Neural cell (in vitro differentiated cells): ENCODE measurements around the gene PLSCR5. TPM values are rescaled to one million over a fixed set of nuclear protein-coding genes. Genes with fewer than 3 reads are reported as not detected.

Source experiments
- H2AFZ ChIP-seq: fragments of 200-600, 300-800 bp; sonication (generic), shearing (Covaris generic); 2 replicates; pipeline ENCODE4 v1.6.0; 2014; ENCODE audit warnings: low read depth, mild to moderate bottlenecking, antibody characterized with exemption, low read length, moderate library complexity
- H3F3A ChIP-seq: fragments of 200-600 bp; shearing (Covaris generic); 2 replicates; pipeline ENCODE4 v1.6.1; 2016; ENCODE audit warnings: mild to moderate bottlenecking, moderate library complexity, mixed read lengths, antibody characterized with exemption, low read length; ENCODE audit not compliant: insufficient read depth, poor library complexity, severe bottlenecking
- H3K27ac ChIP-seq: fragments of 200-600, 300-800 bp; sonication (generic), shearing (Covaris generic); 2 replicates; pipeline ENCODE4 v1.5.1; 2014; ENCODE audit warnings: mild to moderate bottlenecking, low read length, moderate library complexity
- H3K27me3 ChIP-seq: fragments of 300-800, 200-600 bp; sonication (generic), shearing (Covaris generic); 2 replicates; pipeline ENCODE4 v1.6.0; 2014; ENCODE audit warnings: mild to moderate bottlenecking, low read depth, low read length, moderate library complexity; ENCODE audit not compliant: insufficient read depth
- H3K36me3 ChIP-seq: fragments of 300-800, 200-600 bp; sonication (generic), shearing (Covaris generic); 2 replicates; pipeline ENCODE4 v1.5.1; 2014; ENCODE audit warnings: mild to moderate bottlenecking, antibody characterized with exemption, low read length, moderate library complexity; ENCODE audit not compliant: insufficient read depth
- H3K4me2 ChIP-seq: fragments of 300-800, 200-600 bp; sonication (generic), shearing (Covaris generic); 2 replicates; pipeline ENCODE4 v1.6.0; 2014; ENCODE audit warnings: mild to moderate bottlenecking, low read length
- H3K4me3 ChIP-seq: fragments of 300-800, 200-600 bp; sonication (generic), shearing (Covaris generic); 2 replicates; pipeline ENCODE4 v1.5.1; 2014; ENCODE audit warnings: mild to moderate bottlenecking, low read length, moderate library complexity
- H3K79me2 ChIP-seq: fragments of 200-600 bp; shearing (Covaris generic); replicated peaks from 2 replicates; pipeline ENCODE4 v1.6.0; 2014; ENCODE audit warnings: mild to moderate bottlenecking, low read length, moderate library complexity; ENCODE audit not compliant: insufficient read depth
- H3K9ac ChIP-seq: fragments of 300-800, 200-600 bp; sonication (generic), shearing (Covaris generic); 2 replicates; pipeline ENCODE4 v1.6.1; 2016; ENCODE audit warnings: mild to moderate bottlenecking, low read length, mixed read lengths
- H3K9me2 ChIP-seq: fragments of 200-600 bp; shearing (Covaris generic); 2 replicates; pipeline ENCODE4 v1.6.1; 2016; ENCODE audit warnings: mild to moderate bottlenecking, low read length, mixed read lengths; ENCODE audit not compliant: insufficient read depth
- H3K9me3 ChIP-seq: fragments of 200-600, 300-800 bp; sonication (generic), shearing (Covaris generic); 2 replicates; pipeline ENCODE4 v1.6.1; 2016; ENCODE audit warnings: mild to moderate bottlenecking, mixed run types, low read length, moderate library complexity, mixed read lengths
- H4K20me1 ChIP-seq: fragments of 200-600 bp; shearing (Covaris generic); 2 replicates; pipeline ENCODE4 v1.6.1; 2016; ENCODE audit warnings: mild to moderate bottlenecking, mixed run types; ENCODE audit not compliant: insufficient read depth
- EP300 ChIP-seq: fragments of 450-650 bp; conservative IDR thresholded peaks from 2 replicates; pipeline ENCODE4 v1.6.1; 2014; ENCODE audit warnings: antibody characterized with exemption, mild to moderate bottlenecking, moderate library complexity; ENCODE audit not compliant: poor library complexity, severe bottlenecking
- EZH2 ChIP-seq: fragments of 200-600, 300-800 bp; shearing (Covaris generic), sonication (generic); IDR thresholded peaks from 2 replicates; pipeline ENCODE4 v1.6.1; 2014; ENCODE audit warnings: antibody characterized with exemption, low read length, borderline replicate concordance, mild to moderate bottlenecking; ENCODE audit not compliant: insufficient read depth, poor library complexity, severe bottlenecking
- MXI1 ChIP-seq: fragments of 450-650 bp; conservative IDR thresholded peaks from 2 replicates; pipeline ENCODE4 v1.6.1; 2014; ENCODE audit warnings: antibody characterized with exemption, mild to moderate bottlenecking; ENCODE audit not compliant: poor library complexity, severe bottlenecking
- POLR2AphosphoS5 ChIP-seq: IDR thresholded peaks from 2 replicates; pipeline ENCODE4 v1.6.1; 2012
- RAD21 ChIP-seq: fragments of 450-650 bp; conservative IDR thresholded peaks from 2 replicates; pipeline ENCODE4 v1.6.1; 2014; ENCODE audit warnings: antibody characterized with exemption, mild to moderate bottlenecking, moderate library complexity
- REST ChIP-seq: IDR thresholded peaks from 2 replicates; pipeline ENCODE4 v1.6.1; 2012; ENCODE audit warnings: borderline replicate concordance
- SMC3 ChIP-seq: fragments of 450-650 bp; conservative IDR thresholded peaks from 2 replicates; pipeline ENCODE4 v1.6.1; 2014; ENCODE audit warnings: antibody characterized with exemption, mild to moderate bottlenecking, moderate library complexity; ENCODE audit not compliant: poor library complexity
- TAF1 ChIP-seq: IDR thresholded peaks from 2 replicates; pipeline ENCODE4 v1.6.1; 2012; ENCODE audit warnings: low read depth
- polyA plus RNA-seq: library from polyadenylated mRNA; depleted of rRNA; stranded (reverse); fragments of >200 nt; gene quantifications from 2 replicates; pipeline ENCODE4 v1.2.3, GENCODE V29; 2014
- TF ChIP-seq, protein P1 (sequence below): fragments of 450-650 bp; IDR thresholded peaks from 2 replicates; pipeline ENCODE4 v1.5.1; 2014; ENCODE audit warnings: antibody characterized with exemption, mild to moderate bottlenecking, moderate library complexity; ENCODE audit not compliant: poor library complexity, severe bottlenecking

PLSCR5 gene
- polyA plus RNA-seq, 1 donor from 2014 or later = 0.37 TPM

- Histone ChIP-seq H3K9me3 (no peaks in the 10 kb centered on the region), H3K27ac (no peak overlapping the region), H3K9ac (no peak overlapping the region), H2AFZ (no peak overlapping the region), H3K4me3 (no peak overlapping the region), H3K9me2 (no peaks in the 10 kb centered on the region), H3K36me3 (no peaks in the 10 kb centered on the region), H3K4me2 (no peak overlapping the region), H3F3A (no peaks in the 10 kb centered on the region), H3K79me2 (no peaks in the 10 kb centered on the region), H3K27me3 (no peaks in the 10 kb centered on the region), H4K20me1 (no peaks in the 10 kb centered on the region)
- no peak for TF ChIP-seq EP300
- TF ChIP-seq, protein P1, sequence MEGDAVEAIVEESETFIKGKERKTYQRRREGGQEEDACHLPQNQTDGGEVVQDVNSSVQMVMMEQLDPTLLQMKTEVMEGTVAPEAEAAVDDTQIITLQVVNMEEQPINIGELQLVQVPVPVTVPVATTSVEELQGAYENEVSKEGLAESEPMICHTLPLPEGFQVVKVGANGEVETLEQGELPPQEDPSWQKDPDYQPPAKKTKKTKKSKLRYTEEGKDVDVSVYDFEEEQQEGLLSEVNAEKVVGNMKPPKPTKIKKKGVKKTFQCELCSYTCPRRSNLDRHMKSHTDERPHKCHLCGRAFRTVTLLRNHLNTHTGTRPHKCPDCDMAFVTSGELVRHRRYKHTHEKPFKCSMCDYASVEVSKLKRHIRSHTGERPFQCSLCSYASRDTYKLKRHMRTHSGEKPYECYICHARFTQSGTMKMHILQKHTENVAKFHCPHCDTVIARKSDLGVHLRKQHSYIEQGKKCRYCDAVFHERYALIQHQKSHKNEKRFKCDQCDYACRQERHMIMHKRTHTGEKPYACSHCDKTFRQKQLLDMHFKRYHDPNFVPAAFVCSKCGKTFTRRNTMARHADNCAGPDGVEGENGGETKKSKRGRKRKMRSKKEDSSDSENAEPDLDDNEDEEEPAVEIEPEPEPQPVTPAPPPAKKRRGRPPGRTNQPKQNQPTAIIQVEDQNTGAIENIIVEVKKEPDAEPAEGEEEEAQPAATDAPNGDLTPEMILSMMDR = no peak
- no peak for TF ChIP-seq SMC3
- TF ChIP-seq TAF1 = no peak
- TF ChIP-seq POLR2AphosphoS5 = no peak
- TF ChIP-seq MXI1 = no peak
- no peak for TF ChIP-seq EZH2
- TF ChIP-seq RAD21 = no peak
- TF ChIP-seq REST = no peak
These were observed 23.5 kb upstream of the PLSCR5 start for GRCh38 chr3:146628671-146629070.

GRCh38 chr3:146626403-146627122 lies 21.4 kb upstream of the PLSCR5 start:
- no peaks in the 10 kb centered on the region for H3K27me3 ChIP-seq
- H3K9ac ChIP-seq = no peak overlapping the region
- H3F3A ChIP-seq = no peaks in the 10 kb centered on the region
- TF ChIP-seq EZH2 (no peak), SMC3 (no peak), EP300 (no peak), TAF1 (no peak), RAD21 (no peak), POLR2AphosphoS5 (no peak), MXI1 (no peak), REST (no peak)
- TF ChIP-seq, protein P1 = no peak
- H3K27ac ChIP-seq = no peak overlapping the region
- H3K36me3 ChIP-seq = no peaks in the 10 kb centered on the region
- no peaks in the 10 kb centered on the region for H3K9me3 ChIP-seq
- H4K20me1 ChIP-seq = no peaks in the 10 kb centered on the region
- no peak overlapping the region for H3K4me3 ChIP-seq
- no peak overlapping the region for H3K4me2 ChIP-seq
- no peak overlapping the region for H2AFZ ChIP-seq
- H3K79me2 ChIP-seq = no peaks in the 10 kb centered on the region
- no peaks in the 10 kb centered on the region for H3K9me2 ChIP-seq
